HG03025 (cell line): ENCODE measurements around the gene LDLRAD4.

Source experiments
- ATAC-seq: cut with Tn5 transposase; IDR thresholded peaks from one replicate; pipeline ENCODE4 v1.9.1; 2021; ENCODE audit warnings: mild to moderate bottlenecking, moderate library complexity; ENCODE audit not compliant: unreplicated experiment, low FRiP score

LDLRAD4 gene

DNA sequence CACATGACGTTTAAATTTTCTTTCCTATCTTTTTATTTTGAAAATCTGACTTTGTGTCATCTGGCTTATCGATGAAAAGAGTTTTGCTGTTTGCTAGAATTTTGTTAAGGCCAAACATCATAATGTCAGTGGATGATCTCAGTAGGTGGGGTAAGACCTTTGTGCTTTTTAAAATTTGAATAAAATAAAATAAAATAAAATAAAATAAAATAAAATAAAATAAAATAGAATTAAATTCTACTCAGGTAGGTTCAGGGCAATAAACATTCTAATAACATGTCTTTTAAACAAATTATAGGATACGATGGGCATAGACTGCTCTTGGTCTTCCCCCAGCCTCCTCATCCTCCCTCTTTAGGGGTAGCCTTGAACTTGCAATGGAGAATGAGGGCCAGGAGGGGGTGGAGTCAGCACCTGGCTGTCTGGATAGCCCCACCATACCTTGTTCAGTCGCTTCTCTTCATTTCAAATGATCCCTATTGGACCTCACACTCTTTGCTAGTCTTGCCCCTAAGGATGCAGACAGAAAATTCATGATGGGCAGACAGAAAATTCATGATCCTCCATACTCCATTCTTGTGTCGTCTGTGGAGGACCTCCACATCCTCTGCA, 8.1 kb downstream of the LDLRAD4 start:
- ATAC-seq, result no peak

DNA sequence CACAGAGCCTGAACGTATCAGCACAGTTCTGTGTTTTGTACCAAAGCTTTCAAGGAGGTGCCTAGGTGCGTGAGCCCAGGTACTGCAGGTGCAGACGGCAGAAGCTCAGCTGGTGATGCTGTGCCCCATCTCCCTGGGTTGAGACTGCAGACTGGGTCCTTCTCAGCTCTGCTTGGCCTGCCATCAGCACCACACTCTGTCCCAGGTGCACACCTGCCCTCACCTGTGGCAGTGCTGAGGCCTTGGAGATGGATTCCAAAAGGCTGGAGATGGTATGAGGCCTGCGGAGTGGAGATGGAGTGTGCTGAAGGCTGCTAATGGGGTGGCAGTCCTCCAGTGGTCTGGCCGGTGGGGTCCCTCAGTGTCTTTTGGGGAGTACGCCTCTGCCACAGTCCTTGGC, 9.3 kb downstream of the LDLRAD4 start:
- ATAC-seq, result no peak

DNA sequence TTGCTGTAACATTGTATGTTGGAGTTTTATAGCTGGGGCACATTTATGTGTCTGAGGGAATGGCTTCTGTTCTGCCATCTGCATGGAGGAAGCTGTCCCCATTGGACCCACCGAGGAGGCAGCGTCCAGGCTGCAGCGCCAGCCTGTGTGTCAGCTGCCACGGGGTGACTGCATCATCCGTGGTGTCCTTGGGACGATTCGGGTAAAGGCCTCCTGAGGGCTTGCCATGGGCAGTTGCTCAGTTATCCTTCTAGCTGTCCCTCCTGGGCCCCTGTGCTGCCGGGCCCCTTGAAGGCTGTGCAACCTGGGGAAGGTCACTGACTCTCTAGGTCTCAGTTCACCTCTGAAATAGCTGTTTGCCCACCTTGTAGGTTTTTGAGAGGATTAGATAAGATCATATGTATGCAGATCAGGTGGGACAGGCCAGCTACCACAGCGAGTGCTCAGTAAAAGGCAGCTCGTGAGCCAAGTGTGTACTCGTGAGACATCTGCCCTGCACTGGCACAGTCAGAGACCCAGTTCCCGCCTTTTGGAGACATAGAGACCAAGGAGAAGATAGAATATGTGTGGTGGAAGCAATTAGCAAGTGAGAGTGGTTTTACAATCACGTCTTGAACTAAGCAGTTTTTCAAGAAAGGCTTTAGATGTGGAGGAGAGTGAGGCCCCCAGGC, 10.6 kb downstream of the LDLRAD4 start:
- no peak for ATAC-seq

DNA sequence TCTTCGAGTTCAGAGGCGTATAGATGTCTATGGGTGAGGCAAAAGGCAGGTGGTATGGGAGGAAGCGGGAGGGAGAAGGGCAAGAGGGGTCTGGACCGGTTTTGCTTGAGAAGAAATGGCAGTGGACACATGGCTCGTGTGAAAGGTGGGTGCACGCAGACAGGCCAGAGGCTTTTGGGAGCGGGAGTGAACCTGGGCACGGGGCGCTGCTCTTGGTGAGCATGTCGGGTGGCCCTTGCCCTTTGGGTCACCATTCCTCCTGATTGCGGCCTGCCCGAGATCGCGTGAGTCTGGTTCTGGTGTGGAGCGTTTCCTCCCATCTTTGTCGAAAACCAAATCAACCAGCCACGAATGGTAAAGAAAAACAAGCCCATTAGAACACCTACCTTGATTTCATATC, 12.6 kb downstream of the LDLRAD4 start:
- ATAC-seq, result no peak

DNA sequence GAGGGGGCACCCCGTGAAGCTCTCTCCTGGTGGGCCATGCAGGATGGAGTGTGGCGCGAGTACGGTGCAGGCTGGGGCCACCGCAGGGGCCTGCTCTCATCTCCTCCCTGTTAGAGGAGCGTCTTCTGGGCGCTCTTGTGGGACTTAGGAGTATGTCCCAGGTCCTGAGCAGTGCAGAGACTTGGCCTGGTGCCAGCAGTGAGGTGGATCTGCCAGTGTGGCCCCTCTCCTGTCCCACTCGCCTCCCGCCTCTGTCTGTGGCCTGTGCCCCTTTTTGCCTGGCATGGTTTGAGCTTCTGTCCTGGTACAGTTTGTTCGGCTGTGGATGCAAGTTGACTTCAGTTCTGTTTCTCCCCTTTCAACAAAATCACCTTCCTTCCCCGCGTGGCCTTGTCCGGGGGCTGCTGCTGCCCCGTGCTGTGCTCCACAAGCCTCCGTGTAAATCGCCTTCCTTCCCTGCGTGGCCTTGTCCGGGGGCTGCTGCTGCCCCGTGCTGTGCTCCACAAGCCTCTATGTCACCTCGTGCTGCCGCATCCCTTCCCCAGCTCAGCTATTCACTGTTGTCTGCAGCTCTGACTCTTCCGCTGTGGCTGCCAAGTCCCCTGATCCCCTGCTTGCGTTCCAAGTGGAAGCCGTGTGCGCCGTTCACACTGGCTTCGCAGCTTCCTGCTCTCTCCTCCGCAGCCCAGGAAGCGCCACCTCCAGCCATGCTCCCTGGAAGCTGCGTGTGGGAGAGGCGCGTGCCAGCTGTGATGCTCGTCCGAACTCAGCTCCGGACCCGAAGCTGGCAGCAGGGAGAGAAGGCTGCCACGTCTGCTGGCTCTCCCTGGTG, 13.7 kb downstream of the LDLRAD4 start:
- no peak for ATAC-seq

DNA sequence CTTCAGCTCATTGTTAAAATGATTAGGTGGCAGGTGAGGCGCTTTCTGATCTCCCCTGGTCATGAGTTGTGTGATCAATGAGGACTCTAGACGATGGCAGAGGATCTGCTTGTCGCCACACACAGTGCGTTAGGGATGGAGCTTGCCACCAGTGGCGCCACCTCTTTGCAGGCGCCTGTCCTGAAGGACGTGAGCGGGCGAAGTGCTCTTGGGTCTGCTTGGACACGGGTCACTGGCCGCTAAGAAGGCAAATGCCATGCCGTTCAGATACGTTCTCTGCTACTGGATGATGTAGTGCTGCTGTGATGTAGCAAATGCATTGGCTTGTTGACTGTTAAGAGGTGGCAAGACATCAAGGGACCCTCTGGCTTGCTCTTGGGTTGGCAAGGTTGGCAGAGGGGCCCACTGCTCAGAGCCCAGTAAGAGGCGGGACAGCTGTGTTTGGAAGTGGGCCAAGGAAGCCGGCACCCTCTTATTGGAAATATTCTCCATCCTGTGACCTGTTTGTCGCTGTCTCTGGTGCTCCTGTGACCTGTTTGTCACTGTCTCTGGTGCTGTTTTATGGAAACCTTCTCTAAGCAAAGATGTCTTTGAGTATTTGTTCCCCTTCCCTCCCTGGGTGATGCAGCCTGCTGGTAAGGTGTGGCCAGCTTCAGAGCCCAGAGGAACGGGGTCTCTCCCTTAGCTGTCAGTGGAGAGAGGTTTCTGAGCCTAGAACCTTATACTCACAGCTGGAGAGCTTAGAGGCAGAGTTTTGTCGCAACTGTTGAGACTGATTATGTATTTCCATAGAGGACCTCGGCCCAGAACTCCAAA, 14.6 kb downstream of the LDLRAD4 start:
- ATAC-seq, result no peak

DNA sequence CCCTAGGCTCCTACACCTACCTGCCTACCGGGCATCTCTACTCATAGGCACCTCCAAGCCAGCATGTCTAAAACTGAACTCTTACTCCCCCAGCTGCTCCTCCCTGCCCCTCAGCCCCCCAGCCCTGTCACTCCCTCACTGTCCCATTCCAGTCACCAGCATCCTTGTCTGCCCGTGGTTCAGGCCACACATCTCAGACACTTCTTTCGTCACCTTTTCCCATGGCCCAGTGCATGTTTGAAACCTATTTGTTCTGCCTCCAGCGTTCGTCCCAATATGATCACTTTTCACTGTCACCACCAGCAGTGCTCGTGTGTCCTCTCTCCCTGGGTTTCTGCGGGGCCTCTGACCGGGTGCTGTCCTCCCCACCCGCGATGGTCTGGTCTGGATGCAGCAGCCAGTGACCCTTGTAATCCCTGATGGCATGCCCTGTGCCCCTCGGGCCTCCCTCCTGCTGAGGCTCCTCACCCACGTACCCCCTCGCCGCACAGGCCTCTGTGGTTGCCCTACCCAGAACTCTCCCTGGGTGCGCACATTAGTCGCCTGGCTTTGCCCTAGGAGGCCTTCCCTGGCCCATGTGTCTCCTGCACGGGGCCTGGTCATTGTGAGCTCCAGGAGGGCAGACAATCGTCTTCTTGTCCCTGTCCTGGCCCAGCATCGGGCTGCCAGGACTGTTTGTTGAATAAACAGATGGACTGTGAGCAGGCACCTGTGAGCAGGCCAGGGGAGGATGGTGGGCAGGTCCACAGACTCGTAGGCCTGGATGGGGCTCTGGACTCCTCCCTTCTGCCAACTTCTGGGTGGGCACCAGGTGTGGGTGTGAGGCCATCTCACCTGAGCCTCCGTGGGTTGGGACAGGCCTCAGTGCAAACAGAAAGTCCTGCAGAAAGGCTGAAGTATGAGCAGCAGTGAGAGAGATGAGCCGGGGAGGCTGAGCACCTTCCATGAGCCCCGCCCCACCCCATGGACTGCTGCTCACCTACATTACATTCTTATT, 15.5 kb downstream of the LDLRAD4 start:
- no peak for ATAC-seq

DNA sequence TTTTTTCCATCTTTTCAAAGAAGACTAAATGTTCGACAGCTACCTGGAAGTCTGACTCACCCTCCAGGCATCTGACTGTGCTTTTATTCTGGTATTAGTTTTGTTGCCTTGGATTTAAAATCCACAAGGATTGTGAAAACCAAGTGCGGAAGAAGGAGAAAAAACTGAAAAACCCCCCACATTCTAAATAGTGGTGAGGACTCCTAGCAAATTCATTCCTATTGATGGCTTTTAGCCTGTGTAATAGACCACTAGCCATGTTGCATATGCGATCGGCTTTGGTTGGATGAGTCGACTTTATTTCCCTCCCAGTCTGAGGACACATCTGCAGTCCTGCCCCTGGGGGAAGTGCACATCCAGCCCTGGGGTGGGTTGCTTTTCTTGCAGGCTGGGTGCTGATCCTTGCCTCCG, 16.9 kb downstream of the LDLRAD4 start:
- ATAC-seq, result no peak

DNA sequence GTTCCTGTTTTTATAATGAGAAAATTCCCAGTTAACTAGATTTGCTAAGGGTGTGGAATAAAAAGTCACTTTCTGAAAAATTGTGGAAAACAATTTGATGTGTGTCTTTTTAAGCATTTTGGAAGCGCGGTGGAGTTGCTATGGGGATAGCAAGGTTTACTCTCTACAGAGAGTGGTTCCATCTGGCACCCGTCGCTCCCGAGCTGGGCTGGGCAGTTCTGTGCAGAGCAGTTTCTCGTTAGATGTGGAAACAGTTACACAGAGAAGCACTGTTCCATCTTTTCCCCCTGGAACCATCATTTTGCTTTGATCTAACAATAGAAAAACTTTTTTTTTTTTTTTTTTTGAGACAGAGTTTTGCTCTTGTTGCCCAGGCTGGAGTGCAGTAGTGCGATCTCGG, 17.4 kb downstream of the LDLRAD4 start:
- no peak for ATAC-seq

DNA sequence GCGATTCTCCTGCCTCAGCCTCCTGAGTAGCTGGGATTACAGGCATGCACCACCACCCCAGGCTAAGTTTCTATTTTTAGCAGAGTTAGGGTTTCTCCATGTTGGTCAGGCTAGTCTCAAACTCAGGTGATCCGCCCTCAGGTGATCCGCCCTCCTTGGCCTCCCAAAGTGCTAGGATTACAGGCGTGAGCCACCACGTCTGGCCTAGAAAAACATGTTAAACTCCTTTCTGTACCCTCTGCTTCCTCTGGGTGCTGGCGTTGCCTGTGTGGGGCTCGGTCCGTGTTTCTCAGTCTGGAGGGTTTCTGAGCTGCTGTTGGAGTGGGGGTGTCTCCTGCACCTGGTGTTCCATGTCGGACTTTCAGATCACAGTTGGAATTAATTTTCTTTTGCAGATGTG, 17.9 kb downstream of the LDLRAD4 start:
- no peak for ATAC-seq

DNA sequence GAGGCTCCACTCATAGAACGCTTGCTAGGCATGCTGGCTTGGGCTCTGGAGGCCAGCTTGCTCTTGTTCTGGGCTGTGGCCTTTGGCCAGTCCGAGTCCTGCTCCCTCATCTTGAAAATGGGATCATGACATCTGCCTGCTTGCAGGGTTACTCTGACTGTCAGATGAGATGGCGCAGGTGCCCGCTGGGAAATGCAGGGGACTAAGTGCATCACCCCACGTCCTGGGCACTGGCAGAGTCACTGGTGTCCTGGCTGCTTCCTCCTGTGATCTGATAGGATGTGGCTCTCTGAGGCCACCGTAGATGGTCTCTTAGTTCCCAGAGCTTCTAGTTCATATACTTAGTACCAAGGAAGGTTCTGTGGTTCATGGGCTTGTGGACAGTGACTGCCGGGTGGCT, 18.5 kb downstream of the LDLRAD4 start:
- ATAC-seq, result no peak

DNA sequence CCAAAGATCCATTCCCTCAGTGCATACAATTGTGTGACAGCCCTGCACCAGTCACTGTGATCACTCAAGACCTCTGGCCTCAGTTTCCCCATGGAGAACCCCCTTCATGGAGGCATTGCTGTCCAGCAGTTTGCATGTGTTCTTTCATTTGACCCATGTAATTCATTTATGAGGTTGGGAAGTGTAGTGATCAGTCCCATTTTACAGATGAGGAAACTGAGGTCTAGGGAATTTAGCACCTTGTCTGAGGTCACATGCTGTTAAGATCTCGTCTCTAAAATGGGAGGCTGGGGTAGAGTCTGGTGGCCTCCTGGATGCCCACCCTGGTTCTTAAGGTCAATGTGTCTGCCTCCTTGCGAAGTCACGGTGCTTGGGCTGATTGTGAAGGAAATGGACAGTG, 19.1 kb downstream of the LDLRAD4 start:
- ATAC-seq, result no peak

DNA sequence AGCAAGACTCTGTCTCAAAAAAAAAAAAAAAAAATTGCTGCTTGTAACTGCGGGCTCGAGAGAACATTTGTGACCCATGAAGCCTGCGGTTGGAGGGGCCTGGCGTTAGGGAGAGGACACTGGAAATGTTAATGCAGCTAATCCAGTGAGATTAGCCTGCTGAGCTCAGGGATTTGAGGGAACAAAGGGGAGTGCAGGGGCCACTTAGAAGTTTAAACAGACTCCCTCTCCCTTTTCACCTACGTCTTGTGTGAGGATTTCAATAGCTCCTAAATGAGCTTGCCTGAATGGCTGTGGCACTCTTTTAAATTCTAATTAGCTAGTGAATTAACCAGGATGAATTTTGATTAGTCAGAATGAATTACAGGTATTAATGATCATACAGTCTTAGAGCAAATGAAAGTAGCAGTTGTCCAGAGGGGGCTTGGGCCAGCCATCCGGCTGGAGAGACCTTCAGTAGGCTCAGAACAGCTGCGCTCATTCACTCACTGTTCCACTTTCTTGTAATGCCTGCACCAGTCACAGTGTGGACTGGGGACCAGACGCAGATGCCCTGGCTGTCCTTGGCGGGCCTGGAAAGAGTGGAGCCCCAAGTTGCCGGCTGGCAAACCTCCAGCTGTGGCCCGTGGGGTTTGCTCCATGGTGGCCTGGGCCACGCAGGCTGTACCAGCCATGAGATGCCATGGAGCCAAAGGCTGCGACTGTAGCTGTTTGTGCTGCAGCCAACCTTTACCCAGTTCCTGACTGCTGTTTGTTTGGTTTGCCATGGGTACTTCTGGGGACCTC, 20.8 kb downstream of the LDLRAD4 start:
- ATAC-seq, result no peak

DNA sequence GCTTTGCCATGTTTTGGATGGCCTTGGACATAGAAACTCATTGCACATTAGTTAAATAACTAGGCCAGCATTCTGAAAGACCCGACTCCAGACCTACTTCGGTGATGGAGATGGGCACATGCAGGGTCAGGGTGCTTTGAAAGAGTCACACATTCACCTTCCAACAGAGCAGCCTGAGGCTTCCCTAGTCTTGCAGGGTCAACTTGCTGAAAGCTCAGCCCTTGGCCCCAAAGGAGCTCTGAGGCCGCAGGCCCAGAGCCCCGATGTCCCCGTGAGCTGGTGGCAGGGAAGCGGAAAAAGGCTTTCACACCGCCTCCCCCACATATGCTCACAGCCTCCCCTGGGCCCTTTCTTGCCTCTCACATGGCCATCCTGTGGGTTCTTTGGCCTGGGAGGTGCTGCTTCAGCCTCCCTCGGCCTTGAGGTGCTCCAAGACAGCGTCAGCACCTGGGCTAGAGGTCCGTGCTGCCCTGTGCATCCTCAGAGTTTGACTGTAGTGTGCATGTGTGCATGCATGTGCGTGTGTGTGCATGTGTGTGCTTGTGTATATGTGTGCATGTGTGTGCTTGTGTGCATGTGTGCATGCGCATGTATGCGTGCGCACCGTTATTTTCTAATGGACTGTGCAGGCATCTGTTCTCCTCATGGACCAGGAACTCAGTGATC, 21.6 kb downstream of the LDLRAD4 start:
- ATAC-seq, result no peak

DNA sequence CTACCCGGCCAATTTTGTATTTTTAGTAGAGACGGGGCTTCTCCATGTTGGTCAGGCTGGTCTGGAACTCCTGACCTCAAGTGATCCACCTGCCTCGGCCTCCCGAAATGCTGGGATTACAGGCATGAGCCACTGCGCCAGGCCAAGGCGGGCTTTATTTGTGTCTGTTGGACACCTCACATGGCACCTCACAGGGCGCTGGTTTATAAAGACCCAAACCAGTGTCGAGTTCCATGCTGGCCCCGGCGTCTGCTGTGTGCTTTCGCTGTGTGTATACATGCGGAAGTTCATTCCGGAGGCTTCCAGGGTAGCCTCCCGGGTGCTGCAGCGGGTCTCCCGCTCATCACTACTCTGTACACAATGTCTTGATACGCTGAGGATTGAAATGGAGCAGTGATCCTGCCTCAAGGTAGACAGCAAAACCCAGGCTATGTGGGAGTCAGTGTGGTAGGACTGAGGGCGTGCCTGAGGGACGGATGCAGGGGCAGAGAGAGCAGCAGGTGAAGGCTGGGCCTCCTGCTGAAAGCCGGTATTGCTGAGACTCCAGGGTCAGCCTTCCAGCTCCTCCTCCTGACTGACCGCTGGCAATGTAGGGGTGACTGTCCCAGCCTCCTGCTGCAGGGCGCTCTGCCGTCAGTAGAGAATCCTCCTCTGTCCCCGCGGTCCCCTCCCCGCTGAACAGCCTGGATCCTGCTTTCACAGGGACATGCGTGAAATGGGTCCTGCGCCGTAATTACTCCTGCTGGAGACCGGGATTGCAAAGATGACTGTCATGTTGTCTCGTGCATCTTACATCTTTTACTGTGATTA, 22.7 kb downstream of the LDLRAD4 start:
- no peak for ATAC-seq

DNA sequence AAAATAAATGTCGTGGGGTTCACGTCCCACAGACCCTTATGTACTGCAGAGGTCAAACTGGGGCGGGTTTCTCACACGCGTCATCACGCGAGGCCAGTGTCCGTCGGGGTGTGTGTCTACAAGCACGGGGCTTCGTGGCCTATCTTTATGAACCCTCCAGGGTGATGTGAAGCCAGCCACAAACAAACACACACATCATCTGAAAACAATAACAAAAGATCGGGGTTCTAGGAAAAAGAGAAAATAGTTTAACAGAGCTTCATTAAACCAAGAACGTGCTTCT, 23.3 kb downstream of the LDLRAD4 start:
- no peak for ATAC-seq

DNA sequence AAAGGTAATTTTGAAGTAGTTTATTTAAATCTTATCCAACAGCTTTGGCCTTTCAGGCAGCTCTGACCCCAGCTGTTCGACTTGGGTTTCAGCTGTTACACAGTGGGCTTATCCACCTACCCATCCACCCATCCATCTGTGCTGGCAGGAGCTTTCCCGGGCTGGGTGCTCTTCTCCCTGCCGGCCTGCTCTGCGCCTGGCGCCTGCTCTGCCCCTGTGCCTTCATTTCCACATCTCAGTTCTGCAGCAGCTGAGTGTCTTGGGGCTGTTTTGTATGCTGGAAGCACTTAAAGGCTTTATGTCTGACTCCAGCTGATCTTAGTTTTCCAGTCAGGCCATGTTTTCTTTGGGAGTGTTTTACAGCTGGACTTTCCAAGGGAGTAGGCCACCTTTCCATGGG, 24.2 kb downstream of the LDLRAD4 start:
- no peak for ATAC-seq

DNA sequence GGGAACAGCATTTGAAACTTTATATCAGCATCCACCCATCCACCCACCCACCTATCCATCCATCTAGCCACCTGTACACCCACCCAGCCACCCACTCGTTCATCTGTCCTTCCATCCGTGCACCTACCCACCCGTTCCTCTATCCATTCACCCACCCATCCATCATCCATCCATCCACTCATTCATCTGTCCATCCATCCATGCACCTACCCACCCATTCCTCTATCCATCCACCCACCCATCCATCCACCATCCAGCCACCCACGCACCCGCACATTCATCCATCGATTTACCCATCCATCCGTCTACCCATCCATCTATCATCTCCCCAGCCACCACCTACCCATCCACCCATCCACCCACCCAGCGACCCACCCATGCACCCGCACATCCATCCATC, 24.8 kb downstream of the LDLRAD4 start:
- ATAC-seq, result no peak
